Heart left ventricle (tissue), 16 donors: ENCODE measurements around the gene LIMA1. TPM values are rescaled to one million over a fixed set of nuclear protein-coding genes. Genes with fewer than 3 reads are reported as not detected.
"Not testable (repeated sequence)": the region's sequence is repeated elsewhere in the genome, so short reads cannot be mapped to it uniquely, and the experiment has no call there.

Experiments used
- ATAC-seq, 4 donors: fragments of 200-7000 bp; cut with Tn5 transposase; one replicate each; pipeline ENCODE4 v1.9.1; 2020 to 2022; ENCODE audit warnings: moderate library complexity in 4 of 4, mild to moderate bottlenecking in 3 of 4, moderate number of reproducible peaks in 1 of 4
- DNase-seq, 5 donors: peaks; one replicate each; pipeline ENCODE4 v3.0.0-alpha.2; 2020
- H3K27ac ChIP-seq, 12 donors: fragments of 200-600 bp; sonication (generic) in 4 of 12; one replicate each; pipeline versions ENCODE4 v1.5.0 to v1.8.0; 2016 to 2022; ENCODE audit warnings: mild to moderate bottlenecking in 2 of 12
- H3K27me3 ChIP-seq, 9 donors: fragments of 200-600 bp; sonication (generic) in 2 of 9; one replicate each; pipeline versions ENCODE4 v1.5.1 to v1.8.0; 2016 to 2022; ENCODE audit warnings: mild to moderate bottlenecking in 3 of 9
- H3K36me3 ChIP-seq, 9 donors: fragments of 200-600 bp; sonication (generic) in 2 of 9; one replicate each; pipeline versions ENCODE4 v1.5.0 to v1.8.0; 2018 to 2022; ENCODE audit warnings: mild to moderate bottlenecking in 2 of 9
- H3K4me1 ChIP-seq, 12 donors: fragments of 200-600 bp; sonication (generic) in 4 of 12; one replicate each; pipeline versions ENCODE4 v1.5.0 to v1.8.0; 2016 to 2022; ENCODE audit warnings: mild to moderate bottlenecking in 3 of 12
- H3K4me3 ChIP-seq, 12 donors: fragments of 200-600 bp; sonication (generic) in 4 of 12; one replicate each; pipeline versions ENCODE4 v1.5.0 to v1.8.0; 2017 to 2022; ENCODE audit warnings: mild to moderate bottlenecking in 9 of 12, moderate library complexity in 4 of 12
- H3K9me3 ChIP-seq, 12 donors: fragments of 200-600 bp; sonication (generic) in 4 of 12; one replicate each; pipeline versions ENCODE4 v1.5.0 to v1.8.0; 2016 to 2022; ENCODE audit warnings: mild to moderate bottlenecking in 1 of 12
- CTCF ChIP-seq, 12 donors: fragments of 200-600 bp; sonication (generic) in 4 of 12; IDR thresholded peaks; one replicate each; pipeline versions ENCODE4 v1.5.0 to v1.8.0; 2018 to 2022; ENCODE audit warnings: antibody characterized with exemption in 12 of 12, mild to moderate bottlenecking in 5 of 12
- POLR2A ChIP-seq, 2 donors: fragments of 450-650 bp; IDR thresholded peaks; one replicate each; pipeline ENCODE4 v1.6.1; 2017; ENCODE audit warnings: antibody characterized with exemption in 2 of 2, mild to moderate bottlenecking in 2 of 2, moderate library complexity in 2 of 2
- WGBS, 4 donors: extraction: QIAGEN DNeasy Blood & Tissue Kit in 2 of 4; methylation state at CpG; one replicate each; pipeline versions ENCODE4 v1.1.5 to v1.1.7; 2013 to 2018; 5-methylcytosine and 5-hydroxymethylcytosine counted together
- intact Hi-C, 10 donors: fragments of 100-400 bp; cut with DNase I; formaldehyde crosslinking; loops; one replicate each; pipeline versions ENCODE4 v1.11.1 to v1.14.2; 2022
- polyA plus RNA-seq, 2 donors: library from polyadenylated mRNA; stranded (reverse); fragments of 200-250 nt; gene quantifications; one replicate each; pipeline ENCODE4 v1.2.3, GENCODE V29; 2013
- total RNA-seq, 9 donors: library from RNA; depleted of rRNA in 2 of 9; stranded (reverse); fragments of >200 nt in 2 of 9; fragmentation: NEBNext Ultra II Directional in 3 of 9; extraction: Animal tissue kit (Norgen Biotek cat#: 25700) in 3 of 9; gene quantifications; one replicate each; pipeline versions ENCODE4 v1.1.0 to v1.2.4, GENCODE V29; 2016 to 2023
- donor health status: ischemic (EF 13 %, LVEDD 7.1; RV severe dilation, severe dysfunction).
- donor health status: healthy with polysubstance abuse.
- donor health status: DM: no; HTN: yes; CAD: no.
- donor health status: DM: no; HTN: no; CAD: no.
- donor health status: ischemic (EF 25% LVEDD 6.9; RV normal size, moderate dysfunction).
- donor health status: ischemic (EF 25% LVEDD 5.7; RV mildly dilated, moderate dysfunction).
- donor health status: healthy.
- donor health status: DM: yes; HTN: yes; CAD: no.
- donor health status: ischemic (EF 35%, LVEDD 5.7; RV mildly dilated, moderate dysfunction).
- donor health status: nonischemic (EF 11% LVEDD 7.7; RV severe dilation, severe dysfunction).
- donor health status: DM: yes; HTN: yes; CAD: no.
- donor health status: PGD.
- donor health status: ischemic (EF 29% LVEDD 5.4; RV normal size, mild dysfunction).
- donor health status: nonischemic (EF 23%, LVEDD 6.1; RV moderate dilation, normal function).

Gene LIMA1
- total and polyA plus RNA-seq, 11 donors: 11.6 to 38.8 (median 14.7) TPM

GRCh38 chr12:50251619-50252252 lies 31.6 kb downstream of the LIMA1 start:
- Histone ChIP-seq H3K9me3 (no peaks in the 10 kb centered on the region), H3K27me3 (no peaks in the 10 kb centered on the region), H3K36me3 (peaks cover 0 to 19% (median 4%) of the 10 kb centered on the region in 9 donors), H3K4me3 (no peak overlapping the region), H3K27ac (peak overlapping the region in 1 of 12 donors; percentile 10), H3K4me1 (peaks cover 0 to 48% (median 17%) of the 10 kb centered on the region in 12 donors)
- 56 to 88% (median 58%) methylated on average over 6 of the region's 6 CpGs for WGBS, 4 donors
- DNase-seq: no peak
- TF ChIP-seq CTCF (IDR thresholded peaks at IDR 0.05) (no peak), POLR2A (IDR thresholded peaks at IDR 0.05) (no peak)
- intact Hi-C loops: no loop called here
- no peak for ATAC-seq

DNA sequence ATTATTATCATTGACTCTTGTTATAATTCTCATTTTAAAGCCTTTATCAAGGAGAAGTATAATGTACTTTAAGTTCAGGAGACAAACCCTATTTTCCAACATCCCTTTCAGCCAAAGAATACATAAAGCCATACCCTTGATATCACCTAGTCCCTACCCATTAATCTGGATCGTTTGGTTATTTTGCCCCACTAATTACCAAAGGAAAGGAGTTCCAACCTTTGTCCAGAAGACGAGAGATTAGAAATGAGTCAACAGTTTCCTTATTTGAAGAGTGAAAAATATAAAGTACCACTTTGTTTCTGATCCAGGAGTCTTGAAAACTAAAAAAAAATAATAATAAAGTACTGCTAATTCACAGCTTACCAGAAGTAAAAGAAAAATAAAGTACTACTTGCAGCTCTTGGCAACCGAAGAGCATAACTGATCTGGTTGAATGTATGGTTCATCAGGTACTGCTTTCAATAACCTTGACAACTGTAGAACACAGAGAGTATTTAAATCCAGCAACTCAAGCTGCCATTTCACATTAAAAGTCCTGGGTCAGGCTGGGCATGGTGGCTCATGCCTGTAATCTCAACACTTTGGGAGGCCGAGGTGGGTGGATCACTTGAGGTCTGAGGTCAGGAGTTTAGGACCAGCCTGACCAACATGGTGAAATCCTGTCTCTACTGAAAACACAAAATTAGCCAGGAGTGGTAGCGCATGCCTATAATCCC lies 33.7 kb downstream of the LIMA1 start:
- no peak for ATAC-seq
- Histone ChIP-seq H3K4me3 (no peak overlapping the region), H3K27ac (peak overlapping the region in 3 of 12 donors; percentile 8 to 75 (median 36)), H3K9me3 (no peaks in the 10 kb centered on the region), H3K27me3 (no peaks in the 10 kb centered on the region), H3K4me1 (peaks cover 0 to 55% (median 20%) of the 10 kb centered on the region in 12 donors), H3K36me3 (peaks cover 0 to 32% (median 8%) of the 10 kb centered on the region in 9 donors)
- WGBS, 4 donors: 76 to 87% (median 83%) methylated on average over 5 of the region's 5 CpGs
- TF ChIP-seq POLR2A (IDR thresholded peaks at IDR 0.05) (no peak), CTCF (IDR thresholded peaks at IDR 0.05) (no peak)
- no peak for DNase-seq
- intact Hi-C loops: no loop called here

GRCh38 chr12:50248883-50249282 lies 34.4 kb downstream of the LIMA1 start:
- no peak for ATAC-seq
- no peak for DNase-seq
- no peaks in the 10 kb centered on the region for H3K27me3 ChIP-seq
- intact Hi-C loops: no loop called here
- H3K4me1 ChIP-seq: peaks cover 0 to 53% (median 20%) of the 10 kb centered on the region in 12 donors
- WGBS, 4 donors: 90 to 98% (median 94%) methylated on average over 2 of the region's 2 CpGs
- no peaks in the 10 kb centered on the region for H3K9me3 ChIP-seq
- H3K36me3 ChIP-seq: peaks cover 0 to 32% (median 8%) of the 10 kb centered on the region in 9 donors
- no peak overlapping the region for H3K4me3 ChIP-seq
- H3K27ac ChIP-seq: peak overlapping the region in 5 of 12 donors; percentile 14 to 83 (median 73)
- TF ChIP-seq POLR2A (IDR thresholded peaks at IDR 0.05) (no peak), CTCF (IDR thresholded peaks at IDR 0.05) (no peak)

DNA sequence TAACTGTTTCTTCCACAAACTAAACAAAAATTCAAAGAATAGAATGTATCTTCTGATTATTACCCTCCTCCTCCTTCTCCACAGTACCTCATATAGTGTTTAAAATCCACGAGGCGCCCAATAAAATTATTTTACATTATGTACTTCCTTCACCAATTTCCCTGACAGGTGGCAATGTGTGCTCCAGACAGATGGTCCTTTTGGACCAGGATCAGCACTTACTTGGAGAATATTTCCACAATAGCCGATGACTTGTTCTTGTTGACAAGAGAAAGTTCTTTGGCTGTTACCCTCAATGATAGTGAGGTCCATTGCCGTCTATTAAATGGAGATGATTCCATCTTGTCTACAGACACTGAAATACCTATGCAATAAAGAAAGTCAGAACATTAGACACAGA lies 34.9 kb downstream of the LIMA1 start:
- peaks cover 0 to 32% (median 8%) of the 10 kb centered on the region in 9 donors for H3K36me3 ChIP-seq
- intact Hi-C loops: no loop called here
- H3K4me3 ChIP-seq: no peak overlapping the region
- ATAC-seq: no peak
- H3K27ac ChIP-seq: peak overlapping the region in 6 of 12 donors; percentile 7 to 83 (median 61)
- H3K4me1 ChIP-seq: peaks cover 0 to 56% (median 20%) of the 10 kb centered on the region in 12 donors
- WGBS, 4 donors: 76 to 90% (median 80%) methylated on average over 4 of the region's 4 CpGs
- TF ChIP-seq CTCF (IDR thresholded peaks at IDR 0.05) (no peak), POLR2A (IDR thresholded peaks at IDR 0.05) (no peak)
- no peaks in the 10 kb centered on the region for H3K9me3 ChIP-seq
- DNase-seq: no peak
- H3K27me3 ChIP-seq: no peaks in the 10 kb centered on the region

DNA sequence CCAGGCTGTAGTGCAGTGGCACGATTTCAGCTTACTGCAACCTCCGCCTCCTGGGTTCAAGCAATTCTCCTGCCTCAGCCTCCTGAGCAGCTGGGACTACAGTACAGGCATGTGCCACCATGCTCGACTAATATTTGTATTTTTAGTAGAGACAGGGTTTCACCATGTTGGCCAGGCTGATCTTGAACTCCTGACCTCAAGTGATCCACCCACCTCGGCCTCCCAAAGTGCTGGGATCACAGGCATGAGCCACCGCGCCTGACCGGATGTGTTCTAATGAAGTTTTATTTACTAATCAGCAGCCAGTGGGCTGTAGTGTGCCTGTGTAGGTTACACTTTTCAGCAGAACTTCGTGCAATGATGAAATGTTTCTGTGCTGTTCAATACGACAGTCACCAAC lies 35.7 kb downstream of the LIMA1 start:
- Histone ChIP-seq H3K4me1 (peaks cover 0 to 63% (median 20%) of the 10 kb centered on the region in 12 donors), H3K36me3 (peaks cover 0 to 32% (median 8%) of the 10 kb centered on the region in 9 donors), H3K27ac (peak overlapping the region in 9 of 12 donors; percentile 7 to 83 (median 73))
- H3K27me3 ChIP-seq, intact Hi-C loops, H3K9me3 ChIP-seq, H3K4me3 ChIP-seq, DNase-seq: not testable (repeated sequence)
- peak in 1 of 4 donors; percentile 3 for ATAC-seq
- WGBS, 4 donors: 81 to 90% (median 88%) methylated on average over 9 of the region's 9 CpGs
